ENCODE data around the gene PHACTR1.

DNA sequence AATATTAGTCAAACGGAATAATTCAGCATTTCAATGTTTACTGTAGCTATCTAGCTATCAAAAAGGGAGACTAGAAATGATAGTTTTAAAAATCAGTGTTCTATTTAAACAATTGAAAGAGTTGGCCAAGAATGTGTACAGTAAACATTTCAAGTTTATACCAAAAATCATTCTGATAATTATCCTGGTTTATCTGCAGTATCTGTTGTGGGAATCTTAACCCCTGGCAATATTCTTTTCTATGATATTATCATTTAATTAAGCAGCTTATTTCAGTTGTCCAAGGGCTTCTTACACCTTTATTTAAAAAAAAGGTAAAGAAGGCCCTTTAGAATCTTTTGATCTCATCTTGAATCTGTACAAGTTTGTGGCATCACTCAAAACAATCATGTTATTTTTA, 125.1 kb downstream of the PHACTR1 start:
- no peak for TF ChIP-seq EZH2 (IDR thresholded peaks at IDR 0.05)
- no peak for TF ChIP-seq POLR2AphosphoS5 (IDR thresholded peaks at IDR 0.05; ENCODE audit: borderline replicate concordance, low read depth, low read length)

All from SK-N-MC (cell line).